Measurements from ENCODE around the gene CASD1. TPM values are rescaled to one million over a fixed set of nuclear protein-coding genes. Genes with fewer than 3 reads are reported as not detected.

Gene CASD1
- total RNA-seq, 1 donor: 16.0 TPM

DNA sequence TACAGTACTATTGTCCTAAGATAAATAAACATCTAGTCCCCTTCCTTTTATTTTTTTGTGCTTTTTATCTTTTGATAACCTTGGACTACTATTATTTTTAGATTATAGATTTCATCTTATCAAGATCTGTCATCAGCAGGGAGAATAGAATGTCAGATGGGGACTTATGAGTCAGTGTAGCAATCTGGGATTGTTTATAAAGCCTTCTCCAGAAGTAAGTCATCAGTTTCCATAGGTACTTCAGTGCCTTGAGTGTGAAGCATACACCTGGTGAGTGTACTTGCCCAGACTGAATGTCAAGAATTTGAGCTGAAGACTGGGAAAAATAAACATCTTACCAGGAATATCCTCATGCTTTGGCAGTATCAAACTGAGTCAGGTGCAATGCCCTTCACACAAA, 2.1 kb downstream of the CASD1 start:
- TF ChIP-seq, protein P1, sequence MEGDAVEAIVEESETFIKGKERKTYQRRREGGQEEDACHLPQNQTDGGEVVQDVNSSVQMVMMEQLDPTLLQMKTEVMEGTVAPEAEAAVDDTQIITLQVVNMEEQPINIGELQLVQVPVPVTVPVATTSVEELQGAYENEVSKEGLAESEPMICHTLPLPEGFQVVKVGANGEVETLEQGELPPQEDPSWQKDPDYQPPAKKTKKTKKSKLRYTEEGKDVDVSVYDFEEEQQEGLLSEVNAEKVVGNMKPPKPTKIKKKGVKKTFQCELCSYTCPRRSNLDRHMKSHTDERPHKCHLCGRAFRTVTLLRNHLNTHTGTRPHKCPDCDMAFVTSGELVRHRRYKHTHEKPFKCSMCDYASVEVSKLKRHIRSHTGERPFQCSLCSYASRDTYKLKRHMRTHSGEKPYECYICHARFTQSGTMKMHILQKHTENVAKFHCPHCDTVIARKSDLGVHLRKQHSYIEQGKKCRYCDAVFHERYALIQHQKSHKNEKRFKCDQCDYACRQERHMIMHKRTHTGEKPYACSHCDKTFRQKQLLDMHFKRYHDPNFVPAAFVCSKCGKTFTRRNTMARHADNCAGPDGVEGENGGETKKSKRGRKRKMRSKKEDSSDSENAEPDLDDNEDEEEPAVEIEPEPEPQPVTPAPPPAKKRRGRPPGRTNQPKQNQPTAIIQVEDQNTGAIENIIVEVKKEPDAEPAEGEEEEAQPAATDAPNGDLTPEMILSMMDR (IDR thresholded peaks at IDR 0.05; ENCODE audit: insufficient read depth, low read depth, low read length): no peak
- H3K4me3 ChIP-seq (ENCODE audit: low read depth, low read length): no peak overlapping the region
- no peak for DNase-seq (ENCODE audit: low read depth)

DNA sequence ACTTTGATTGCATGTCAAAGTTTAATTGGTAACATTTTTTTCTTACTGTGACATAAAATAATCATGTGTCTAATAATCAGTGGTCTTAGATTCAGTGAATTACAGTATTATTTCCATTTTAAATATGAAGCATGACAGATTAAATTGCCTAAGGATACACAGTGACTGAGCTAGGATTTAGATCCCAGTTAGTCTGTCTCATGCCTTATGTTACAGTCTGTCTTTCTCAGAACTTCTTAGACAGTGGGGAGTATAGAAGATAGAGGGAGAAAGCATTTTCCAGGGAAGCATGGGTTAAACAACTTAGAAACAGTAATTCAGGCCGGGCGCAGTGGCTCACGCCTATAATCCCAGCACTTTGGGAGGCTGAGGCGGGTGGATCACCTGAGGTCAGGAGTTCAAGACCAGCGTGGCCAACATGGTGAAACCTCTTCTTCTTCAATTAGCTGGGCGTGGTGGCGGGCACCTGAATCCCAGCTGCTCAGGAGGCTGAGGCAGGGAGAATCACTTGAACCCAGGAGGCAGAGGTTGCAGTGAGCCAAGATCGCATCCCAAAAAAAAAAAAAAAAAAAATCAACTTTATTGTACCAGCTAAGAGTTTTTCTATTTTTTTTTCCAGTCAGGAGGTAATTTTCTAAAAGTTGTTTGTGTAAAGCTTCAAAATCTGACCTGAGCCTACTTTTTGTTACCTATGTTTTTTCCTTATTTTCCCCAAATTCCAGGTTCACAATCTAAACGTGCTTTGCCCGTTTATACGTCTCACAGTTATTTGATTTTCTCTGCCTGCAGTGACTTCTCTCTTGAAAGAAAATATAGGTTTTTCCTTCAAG, 3.3 kb downstream of the CASD1 start:
- DNase-seq (ENCODE audit: low read depth): no peak
- H3K4me3 ChIP-seq (ENCODE audit: low read depth, low read length): no peak overlapping the region
- TF ChIP-seq, protein P1 (IDR thresholded peaks at IDR 0.05; ENCODE audit: insufficient read depth, low read depth, low read length): no peak

DNA sequence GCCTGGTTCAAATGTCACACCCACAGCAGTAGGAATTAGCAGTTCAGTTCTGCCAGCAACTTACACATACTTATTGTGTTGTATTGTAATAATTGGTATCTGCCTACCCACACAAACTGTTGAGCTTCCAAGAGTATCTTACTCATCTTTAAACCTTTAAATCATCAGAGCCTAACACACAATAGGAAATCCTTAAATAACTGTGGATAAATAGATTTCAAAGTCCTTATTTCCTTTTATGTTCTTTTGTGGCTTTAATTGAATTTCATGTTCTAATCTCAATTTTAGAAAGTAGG, 3.9 kb downstream of the CASD1 start:
- TF ChIP-seq, protein P1 (IDR thresholded peaks at IDR 0.05; ENCODE audit: insufficient read depth, low read depth, low read length): no peak
- DNase-seq (ENCODE audit: low read depth): no peak

DNA sequence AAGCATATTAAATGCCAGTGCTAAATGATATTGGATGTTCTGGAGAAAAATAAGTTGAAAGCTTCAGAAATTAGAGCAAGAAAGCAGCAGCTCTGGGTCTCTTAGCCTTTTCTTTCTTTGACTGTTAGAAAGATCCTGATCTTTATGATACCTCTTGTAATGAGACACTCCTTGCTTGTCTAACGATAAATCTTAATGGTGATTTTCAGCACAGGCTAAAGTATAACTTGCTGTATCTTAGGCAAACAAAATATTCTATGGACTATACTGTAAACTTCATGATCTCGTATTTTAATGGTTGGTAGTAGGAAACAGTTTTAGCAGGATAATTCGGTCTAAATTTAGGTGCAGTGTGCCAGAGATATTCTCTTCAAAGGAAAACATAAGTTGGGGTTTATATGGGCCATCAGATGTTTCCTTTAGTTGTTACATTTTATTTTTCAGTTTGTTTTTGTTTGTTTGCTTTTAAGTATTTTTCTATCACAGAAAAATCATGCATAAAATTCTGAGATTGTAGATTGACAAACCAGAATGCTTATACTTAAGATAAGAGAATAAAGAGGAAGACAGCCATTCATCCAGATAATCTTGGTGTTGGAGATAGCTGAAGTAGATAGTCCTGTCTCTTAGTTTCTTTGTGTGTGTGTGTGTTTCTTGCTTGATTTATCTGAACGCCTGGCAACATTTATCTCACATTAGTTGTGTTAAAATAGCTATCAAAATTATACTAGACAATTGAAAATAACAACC, 4.7 kb downstream of the CASD1 start:
- no peak overlapping the region for H3K4me3 ChIP-seq (ENCODE audit: low read depth, low read length)
- DNase-seq (ENCODE audit: low read depth): no peak
- TF ChIP-seq, protein P1 (IDR thresholded peaks at IDR 0.05; ENCODE audit: insufficient read depth, low read depth, low read length): no peak

More for the DNA sequence above, 3.9 kb downstream of the CASD1 start:
- H3K4me3 ChIP-seq (ENCODE audit: low read depth, low read length): no peak overlapping the region

DNA sequence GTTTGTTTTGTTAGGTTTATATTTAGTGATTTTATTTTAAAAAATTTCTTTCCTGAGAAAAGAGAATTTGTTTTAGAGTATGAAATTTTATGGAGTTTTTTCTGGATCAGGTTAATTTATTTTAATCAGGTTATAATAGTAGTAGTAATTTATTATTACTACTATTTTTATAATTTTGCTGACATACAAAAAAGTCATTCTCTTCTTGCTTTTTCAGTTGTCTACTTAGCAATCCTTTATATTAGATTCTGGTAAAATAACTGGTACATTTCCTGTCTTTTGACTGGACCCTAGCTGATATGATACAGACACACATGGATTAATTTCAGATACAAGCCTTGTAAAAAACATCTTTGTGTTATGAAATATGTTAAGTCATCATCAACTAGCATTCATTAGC, 5.3 kb downstream of the CASD1 start:
- H3K4me3 ChIP-seq (ENCODE audit: low read depth, low read length): no peak overlapping the region
- DNase-seq (ENCODE audit: low read depth): no peak
- TF ChIP-seq, protein P1 (IDR thresholded peaks at IDR 0.05; ENCODE audit: insufficient read depth, low read depth, low read length): no peak

DNA sequence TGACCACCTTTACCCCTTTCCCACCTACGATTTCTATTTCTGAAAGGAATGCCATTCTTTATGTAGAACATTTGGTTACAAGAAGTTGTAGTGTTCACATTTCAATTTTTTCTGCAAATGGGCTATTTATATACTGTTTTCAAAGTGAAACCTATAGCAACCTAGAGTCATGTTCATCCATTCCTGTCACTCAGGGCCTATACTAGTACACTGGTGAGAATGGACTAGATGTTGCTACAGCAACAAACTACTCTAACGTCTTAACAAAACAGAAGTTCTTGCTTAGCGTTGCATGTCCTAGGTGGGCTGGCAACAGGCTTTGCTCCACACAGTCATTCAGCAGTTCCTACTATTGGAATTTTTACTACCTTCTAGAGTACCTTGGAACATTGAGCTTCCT, 16.3 kb downstream of the CASD1 start:
- no peak for DNase-seq (ENCODE audit: low read depth)
- TF ChIP-seq, protein P1 (IDR thresholded peaks at IDR 0.05; ENCODE audit: insufficient read depth, low read depth, low read length): no peak
- H3K4me3 ChIP-seq (ENCODE audit: low read depth, low read length): no peak overlapping the region

Measured in fibroblast of villous mesenchyme (primary cell).